ENCODE data around the gene HDAC4.

GRCh38 chr2:239383036-239383758, 17.6 kb downstream of the HDAC4 start:
- TF ChIP-seq CTCF (IDR thresholded peaks at IDR 0.05) (no peak), EZH2 (IDR thresholded peaks at IDR 0.05; ENCODE audit: borderline replicate concordance, insufficient read depth, low read depth, low read length, poor library complexity, severe bottlenecking) (no peak)
